Endothelial cell of umbilical vein (primary cell): ENCODE measurements around the gene BSPRY.

Experiments
- CTCF ChIP-seq, 2 donors: IDR thresholded peaks; 1 replicate in 1 of 2; 2 replicates in 1 of 2; pipeline ENCODE4 v1.5.1; 2011; ENCODE audit warnings: low read length in 2 of 2, mild to moderate bottlenecking in 2 of 2, moderate library complexity in 2 of 2, control low read depth in 1 of 2, inconsistent platforms in 1 of 2, low read depth in 1 of 2; ENCODE audit not compliant: insufficient read depth in 1 of 2; ENCODE audit errors: extremely low read depth in 1 of 2
- EZH2 ChIP-seq: IDR thresholded peaks from 2 replicates; pipeline ENCODE4 v1.6.1; 2012; ENCODE audit warnings: borderline replicate concordance, low read depth, mild to moderate bottlenecking, moderate library complexity, low read length, inconsistent platforms; ENCODE audit not compliant: severe bottlenecking
- POLR2A ChIP-seq: IDR thresholded peaks from 2 replicates; pipeline ENCODE4 v1.6.1; 2012; ENCODE audit warnings: low read depth, mild to moderate bottlenecking, control low read depth, low read length
- POLR2AphosphoS5 ChIP-seq: IDR thresholded peaks from 2 replicates; pipeline ENCODE4 v1.6.1; 2012; ENCODE audit warnings: low read depth, mild to moderate bottlenecking, control low read depth, low read length, moderate library complexity; ENCODE audit not compliant: insufficient read depth

DNA sequence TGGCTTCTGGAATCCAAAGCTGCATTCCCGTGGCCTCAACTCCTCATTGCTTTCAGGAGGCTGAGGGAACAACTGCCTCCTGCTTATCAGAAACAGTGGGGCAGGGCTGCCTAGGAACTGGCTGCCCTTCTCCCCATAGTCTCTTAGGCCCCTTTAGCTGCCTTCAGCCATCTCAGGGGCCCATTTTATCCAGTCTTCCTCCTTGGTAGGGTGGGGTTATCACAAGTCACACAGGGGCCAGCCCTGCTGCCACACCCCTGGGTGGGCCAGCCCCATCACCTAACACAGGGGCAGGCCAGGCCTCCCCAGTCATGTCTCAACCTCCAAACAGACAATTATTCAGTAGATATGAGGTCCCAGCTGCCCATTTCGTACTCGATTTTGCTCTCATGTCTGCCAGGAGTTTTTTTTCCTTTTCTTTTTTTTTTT is 47.9 kb downstream of the BSPRY start:
- TF ChIP-seq CTCF (IDR thresholded peaks at IDR 0.05; ENCODE audit: extremely low read depth in 1 of 2, insufficient read depth in 1 of 2, low read depth in 1 of 2, low read length in 2 of 2) (no peak), POLR2AphosphoS5 (no peak), EZH2 (no peak), POLR2A (no peak)
